Endothelial cell of umbilical vein (primary cell): ENCODE results near the gene PLPP3.

Experiments
- EZH2 ChIP-seq: IDR thresholded peaks from 2 replicates; pipeline ENCODE4 v1.6.1; 2012; ENCODE audit warnings: borderline replicate concordance, low read depth, mild to moderate bottlenecking, moderate library complexity, low read length, inconsistent platforms; ENCODE audit not compliant: severe bottlenecking
- TF ChIP-seq, protein P1 (sequence below), 2 donors: IDR thresholded peaks; 1 replicate in 1 of 2; 2 replicates in 1 of 2; pipeline ENCODE4 v1.5.1; 2011; ENCODE audit warnings: low read length in 2 of 2, mild to moderate bottlenecking in 2 of 2, moderate library complexity in 2 of 2, control low read depth in 1 of 2, inconsistent platforms in 1 of 2, low read depth in 1 of 2; ENCODE audit not compliant: insufficient read depth in 1 of 2; ENCODE audit errors: extremely low read depth in 1 of 2

DNA sequence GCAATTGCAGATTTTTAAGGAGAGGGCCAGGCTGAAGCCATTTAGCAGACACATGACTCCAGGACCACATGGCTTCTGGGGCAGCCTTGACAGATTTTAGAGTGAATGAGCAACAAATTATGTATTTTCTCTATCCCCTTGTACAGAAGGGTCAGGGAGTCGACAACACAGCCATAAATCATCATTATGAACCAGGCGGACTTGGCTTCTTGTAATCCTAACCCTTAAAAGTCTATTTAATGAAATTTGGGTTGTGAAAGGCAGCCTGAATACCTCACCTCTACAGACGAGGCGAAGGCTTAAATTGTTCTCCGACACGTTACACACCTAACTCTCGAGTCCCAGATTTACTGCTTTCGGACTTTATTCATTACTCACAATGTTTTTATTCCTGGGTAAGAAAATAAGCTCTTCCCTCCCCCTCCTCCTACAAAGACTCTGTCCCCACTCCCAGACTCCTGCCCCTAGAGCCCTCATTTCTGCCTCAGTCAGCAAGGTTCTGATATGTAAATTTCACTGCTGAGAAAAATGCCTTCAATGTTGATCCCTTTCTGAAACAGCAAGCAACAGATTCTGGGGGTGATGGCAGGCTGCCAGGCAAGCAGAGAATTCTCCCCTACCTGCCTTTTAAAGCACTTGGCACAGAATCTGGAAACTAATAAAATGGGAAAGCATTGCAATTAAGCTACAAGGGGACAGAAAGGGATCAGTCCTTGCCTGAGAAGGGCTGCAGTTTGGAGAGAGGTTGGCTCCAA is 51.6 kb downstream of the PLPP3 start:
- no peak for TF ChIP-seq EZH2
- TF ChIP-seq, protein P1, sequence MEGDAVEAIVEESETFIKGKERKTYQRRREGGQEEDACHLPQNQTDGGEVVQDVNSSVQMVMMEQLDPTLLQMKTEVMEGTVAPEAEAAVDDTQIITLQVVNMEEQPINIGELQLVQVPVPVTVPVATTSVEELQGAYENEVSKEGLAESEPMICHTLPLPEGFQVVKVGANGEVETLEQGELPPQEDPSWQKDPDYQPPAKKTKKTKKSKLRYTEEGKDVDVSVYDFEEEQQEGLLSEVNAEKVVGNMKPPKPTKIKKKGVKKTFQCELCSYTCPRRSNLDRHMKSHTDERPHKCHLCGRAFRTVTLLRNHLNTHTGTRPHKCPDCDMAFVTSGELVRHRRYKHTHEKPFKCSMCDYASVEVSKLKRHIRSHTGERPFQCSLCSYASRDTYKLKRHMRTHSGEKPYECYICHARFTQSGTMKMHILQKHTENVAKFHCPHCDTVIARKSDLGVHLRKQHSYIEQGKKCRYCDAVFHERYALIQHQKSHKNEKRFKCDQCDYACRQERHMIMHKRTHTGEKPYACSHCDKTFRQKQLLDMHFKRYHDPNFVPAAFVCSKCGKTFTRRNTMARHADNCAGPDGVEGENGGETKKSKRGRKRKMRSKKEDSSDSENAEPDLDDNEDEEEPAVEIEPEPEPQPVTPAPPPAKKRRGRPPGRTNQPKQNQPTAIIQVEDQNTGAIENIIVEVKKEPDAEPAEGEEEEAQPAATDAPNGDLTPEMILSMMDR (IDR thresholded peaks at IDR 0.05; ENCODE audit: extremely low read depth in 1 of 2, insufficient read depth in 1 of 2, low read depth in 1 of 2, low read length in 2 of 2), result no peak
